HG03571 (cell line): ENCODE data around the gene OVOL3.

Source experiments
- ATAC-seq: cut with Tn5 transposase; IDR thresholded peaks from one replicate; pipeline ENCODE4 v1.9.1; 2021; ENCODE audit not compliant: unreplicated experiment

Gene OVOL3

GRCh38 chr19:36100476-36100875 is 10.5 kb upstream of the OVOL3 start:
- ATAC-seq: no peak

GRCh38 chr19:36101550-36102327 is 9.2 kb upstream of the OVOL3 start:
- ATAC-seq: no peak

GRCh38 chr19:36103040-36103626 is 7.8 kb upstream of the OVOL3 start:
- no peak for ATAC-seq

GRCh38 chr19:36103842-36104552 is 6.9 kb upstream of the OVOL3 start:
- no peak for ATAC-seq

- no peak for ATAC-seq
Measured at GRCh38 chr19:36106441-36106840, 4.5 kb upstream of the OVOL3 start.

- no peak for ATAC-seq
Measured at GRCh38 chr19:36106991-36107390, 4.0 kb upstream of the OVOL3 start.

- no peak for ATAC-seq
Measured at GRCh38 chr19:36108684-36109083, 2.3 kb upstream of the OVOL3 start.

GRCh38 chr19:36111200-36111539 is 227 bp downstream of the OVOL3 start:
- no peak for ATAC-seq

GRCh38 chr19:36112678-36113077 is 1.7 kb downstream of the OVOL3 start:
- no peak for ATAC-seq

- ATAC-seq: no peak
Measured at GRCh38 chr19:36113425-36113824, 2.5 kb downstream of the OVOL3 start.

GRCh38 chr19:36113894-36114720 is 3.2 kb downstream of the OVOL3 start:
- ATAC-seq: no peak

GRCh38 chr19:36114721-36115452 is 3.9 kb downstream of the OVOL3 start, which contains the start of gene POLR2I:
Gene POLR2I (minus strand): TSS chr19:36114875. CDS start chr19:36114856, 19 bp downstream.
- peak; percentile 82 for ATAC-seq

- ATAC-seq: peak; percentile 33
Measured at GRCh38 chr19:36115453-36116343, 4.8 kb downstream of the OVOL3 start, which contains the start of gene TBCB. Gene TBCB (plus strand): TSS chr19:36115468. CDS start chr19:36115561, 93 bp downstream.

GRCh38 chr19:36116344-36116637 is 5.3 kb downstream of the OVOL3 start:
- ATAC-seq: no peak

GRCh38 chr19:36120092-36120983 is 9.4 kb downstream of the OVOL3 start:
- no peak for ATAC-seq

GRCh38 chr19:36120984-36121358 is 10.0 kb downstream of the OVOL3 start:
- ATAC-seq: no peak

GRCh38 chr19:36121486-36122124 is 10.7 kb downstream of the OVOL3 start:
- no peak for ATAC-seq

- ATAC-seq: no peak
Measured at GRCh38 chr19:36125557-36125956, 14.6 kb downstream of the OVOL3 start.
